ENCODE results near the gene VSIG4. TPM values are rescaled to one million over a fixed set of nuclear protein-coding genes. Genes with fewer than 3 reads are reported as not detected.

Gene VSIG4
- total RNA-seq, 2 experiments from 2014 or later, result 0.23 TPM; not detected in 1

DNA sequence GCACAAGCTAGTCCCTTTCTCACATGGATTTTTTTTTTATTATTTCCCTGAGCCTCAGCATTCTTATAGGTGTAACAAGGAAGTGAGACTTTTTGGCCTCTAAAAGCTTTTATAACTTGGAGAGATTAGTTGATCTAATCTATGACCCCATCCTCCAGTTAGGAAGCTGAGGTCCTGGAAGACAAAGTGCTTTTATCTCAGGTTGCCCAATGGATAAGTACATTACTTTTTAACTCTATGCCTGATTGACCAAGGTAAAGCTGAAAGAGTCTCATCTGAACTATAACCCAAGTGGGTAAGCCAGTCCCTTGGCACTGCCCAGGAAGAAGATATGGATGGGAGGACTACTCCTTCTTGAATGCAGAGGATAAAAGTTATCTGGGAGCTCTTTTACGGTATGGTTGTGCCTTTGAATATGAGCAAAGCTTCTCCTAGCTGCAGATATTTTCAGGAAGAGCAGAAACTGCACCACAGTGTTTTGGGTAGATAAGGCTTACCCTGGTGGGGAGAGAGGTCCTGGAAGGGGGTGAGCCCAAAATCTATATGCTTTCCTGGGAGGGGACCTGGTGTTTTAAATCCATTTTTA lies 40.2 kb downstream of the VSIG4 start:
- Mint-ChIP-seq H3K27me3 (no peaks in the 10 kb centered on the region), H3K27ac (no peak overlapping the region), H3K4me1 (ENCODE audit: low read depth) (peaks cover 46% of the 10 kb centered on the region), H3K4me3 (no peak overlapping the region), H3K36me3 (ENCODE audit: low read depth) (no peaks in the 10 kb centered on the region), H3K9me3 (no peaks in the 10 kb centered on the region)
- POLR2A ChIA-PET, result no interaction called here
- intact Hi-C loops (cut with micrococcal nuclease), result no loop called here
- ATAC-seq (no peak), DNase-seq (no peak)
- CTCF ChIA-PET, result interaction anchor here (1.2 kb wide), 1 partner anchor 14 kb away, joined by 4 read pairs; no protein-coding TSS in a partner anchor
- TF ChIP-seq, protein P1, sequence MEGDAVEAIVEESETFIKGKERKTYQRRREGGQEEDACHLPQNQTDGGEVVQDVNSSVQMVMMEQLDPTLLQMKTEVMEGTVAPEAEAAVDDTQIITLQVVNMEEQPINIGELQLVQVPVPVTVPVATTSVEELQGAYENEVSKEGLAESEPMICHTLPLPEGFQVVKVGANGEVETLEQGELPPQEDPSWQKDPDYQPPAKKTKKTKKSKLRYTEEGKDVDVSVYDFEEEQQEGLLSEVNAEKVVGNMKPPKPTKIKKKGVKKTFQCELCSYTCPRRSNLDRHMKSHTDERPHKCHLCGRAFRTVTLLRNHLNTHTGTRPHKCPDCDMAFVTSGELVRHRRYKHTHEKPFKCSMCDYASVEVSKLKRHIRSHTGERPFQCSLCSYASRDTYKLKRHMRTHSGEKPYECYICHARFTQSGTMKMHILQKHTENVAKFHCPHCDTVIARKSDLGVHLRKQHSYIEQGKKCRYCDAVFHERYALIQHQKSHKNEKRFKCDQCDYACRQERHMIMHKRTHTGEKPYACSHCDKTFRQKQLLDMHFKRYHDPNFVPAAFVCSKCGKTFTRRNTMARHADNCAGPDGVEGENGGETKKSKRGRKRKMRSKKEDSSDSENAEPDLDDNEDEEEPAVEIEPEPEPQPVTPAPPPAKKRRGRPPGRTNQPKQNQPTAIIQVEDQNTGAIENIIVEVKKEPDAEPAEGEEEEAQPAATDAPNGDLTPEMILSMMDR (IDR thresholded peaks at IDR 0.05), result no peak

DNA sequence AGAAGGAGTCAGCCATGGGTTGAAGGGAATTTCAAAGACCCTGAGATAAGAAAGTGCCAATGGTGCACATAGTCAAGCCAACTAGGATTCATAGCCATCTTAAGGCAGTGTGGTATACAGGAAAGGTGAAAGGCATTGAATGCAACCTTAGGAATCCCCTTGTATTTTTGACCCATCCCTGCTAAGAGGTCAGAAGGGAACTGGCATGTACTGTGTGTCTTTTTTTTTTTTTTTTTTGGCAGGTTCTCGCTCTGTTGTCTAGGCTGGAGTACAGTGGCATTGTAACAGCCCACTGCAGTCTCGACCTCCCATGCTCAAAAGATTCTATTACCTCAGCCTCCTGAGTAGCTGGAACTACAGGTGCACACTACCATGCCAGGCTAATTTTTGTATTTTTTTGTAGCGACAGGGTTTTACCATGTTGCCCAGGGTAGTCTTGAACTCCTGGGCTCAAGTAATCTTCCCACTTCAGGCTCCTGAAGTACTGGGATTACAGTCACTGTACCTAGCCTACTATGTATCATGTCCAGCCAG lies 40.8 kb downstream of the VSIG4 start:
- POLR2A ChIA-PET, result no interaction called here
- H3K27ac Mint-ChIP-seq, result no peak overlapping the region
- intact Hi-C loops (cut with micrococcal nuclease), result no loop called here

DNA sequence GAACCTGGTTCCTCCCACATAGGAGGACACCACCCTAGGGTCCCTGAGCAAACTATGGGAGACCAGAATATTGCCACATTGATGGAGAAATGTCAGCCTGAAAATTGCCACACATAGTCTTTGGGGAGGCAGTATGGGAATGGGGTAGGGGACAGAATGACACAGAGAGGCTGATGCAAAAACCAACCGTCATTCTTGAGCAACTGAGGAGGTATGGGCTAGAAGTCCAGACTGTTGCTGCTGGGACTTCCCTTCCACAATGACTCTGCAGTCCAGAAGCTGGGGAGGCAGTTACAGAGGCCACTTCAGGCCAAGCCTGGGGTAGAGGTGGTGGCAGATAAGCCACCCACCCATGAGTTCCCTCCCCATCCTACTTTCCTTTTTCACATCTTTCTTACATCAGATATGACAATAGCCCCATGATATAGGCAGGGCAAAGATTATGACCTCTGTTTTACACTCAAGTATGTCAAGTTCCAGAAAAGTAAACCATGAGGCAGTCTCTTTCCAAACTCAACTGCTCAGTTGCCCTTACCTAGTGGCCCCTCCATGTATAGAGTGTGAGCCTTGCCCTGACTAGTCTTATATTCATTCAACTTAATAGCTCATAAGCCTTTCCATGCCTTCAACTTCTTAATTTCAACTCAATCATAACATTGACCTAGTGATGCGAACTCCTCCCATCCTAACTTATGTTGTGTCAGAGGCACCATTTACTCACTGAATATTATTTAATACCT lies 41.7 kb downstream of the VSIG4 start:
- H3K9me3 Mint-ChIP-seq, result no peaks in the 10 kb centered on the region
- H3K4me3 Mint-ChIP-seq, result no peak overlapping the region
- ChIA-PET CTCF (no interaction called here), POLR2A (no interaction called here)
- H3K4me1 Mint-ChIP-seq (ENCODE audit: low read depth), result peaks cover 51% of the 10 kb centered on the region
- H3K36me3 Mint-ChIP-seq (ENCODE audit: low read depth), result no peaks in the 10 kb centered on the region
- TF ChIP-seq, protein P1 (IDR thresholded peaks at IDR 0.05), result no peak
- intact Hi-C loops (cut with micrococcal nuclease), result no loop called here
- H3K27ac Mint-ChIP-seq, result no peak overlapping the region
- H3K27me3 Mint-ChIP-seq, result no peaks in the 10 kb centered on the region
- DNase-seq (no peak), ATAC-seq (no peak)

More for the DNA sequence above, 40.8 kb downstream of the VSIG4 start:
- Mint-ChIP-seq H3K4me3 (no peak overlapping the region), H3K9me3 (no peaks in the 10 kb centered on the region), H3K4me1 (ENCODE audit: low read depth) (peaks cover 48% of the 10 kb centered on the region), H3K27me3 (no peaks in the 10 kb centered on the region), H3K36me3 (ENCODE audit: low read depth) (no peaks in the 10 kb centered on the region)
- DNase-seq, result no peak
- no peak for ATAC-seq
- CTCF ChIA-PET, result interaction anchor here (1.2 kb wide), 1 partner anchor 13 kb away, joined by 4 read pairs; no protein-coding TSS in a partner anchor
- TF ChIP-seq, protein P1 (IDR thresholded peaks at IDR 0.05), result no peak

DNA sequence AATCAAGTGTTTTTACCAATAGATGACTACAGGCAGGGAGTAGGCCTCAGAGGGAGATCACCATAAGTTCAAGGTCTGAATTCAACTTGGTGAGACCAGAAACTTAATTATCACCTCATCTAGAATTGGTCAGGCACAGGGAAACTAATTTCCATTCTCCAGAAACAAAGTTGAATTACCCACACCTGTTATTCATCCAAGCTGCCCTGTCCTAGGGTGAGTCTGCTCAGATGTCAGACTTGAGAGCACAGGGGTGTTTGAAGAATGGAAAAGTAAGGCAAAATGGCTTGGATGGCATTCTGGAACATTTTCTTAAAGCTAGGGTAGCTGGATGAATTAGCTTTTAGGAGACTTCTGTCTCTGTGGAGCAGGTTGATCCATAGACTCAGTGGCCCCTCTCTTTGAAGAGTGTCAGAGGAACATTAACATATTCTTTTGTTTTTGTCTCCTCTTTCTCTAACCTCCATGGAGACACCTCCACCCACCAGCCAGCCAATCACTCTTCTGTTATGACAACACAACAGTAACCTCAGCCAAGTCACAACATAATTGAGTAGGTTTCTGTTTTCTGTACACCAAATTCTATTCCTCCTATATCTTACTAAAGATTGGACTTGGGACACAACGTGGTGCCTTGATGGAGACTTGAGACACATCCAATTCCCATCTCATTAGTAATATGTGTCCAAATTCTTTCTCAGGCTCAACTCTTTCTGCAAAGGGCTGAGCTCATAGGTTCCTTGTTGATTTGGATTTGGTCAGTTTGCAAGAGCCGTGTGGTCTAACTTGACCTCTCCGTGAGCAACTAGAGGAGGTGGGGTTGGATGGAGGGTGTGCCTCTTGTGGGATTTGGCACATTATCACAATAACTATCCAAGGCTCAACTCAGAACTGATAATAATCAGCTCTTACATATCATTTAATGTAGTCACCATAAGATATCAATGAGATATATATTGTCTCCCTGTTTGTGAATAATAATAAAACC lies 45.1 kb downstream of the VSIG4 start:
- Mint-ChIP-seq H3K36me3 (ENCODE audit: low read depth) (no peaks in the 10 kb centered on the region), H3K9me3 (no peaks in the 10 kb centered on the region), H3K27ac (no peak overlapping the region), H3K4me3 (no peak overlapping the region), H3K4me1 (ENCODE audit: low read depth) (peaks cover 25% of the 10 kb centered on the region), H3K27me3 (no peaks in the 10 kb centered on the region)
- intact Hi-C loops (cut with micrococcal nuclease), result no loop called here
- CTCF ChIA-PET, result interaction anchor here (0.7 kb wide), 1 partner anchor 8 kb away, joined by 3 read pairs; no protein-coding TSS in a partner anchor
- POLR2A ChIA-PET, result interaction anchor here (0.6 kb wide), 1 partner anchor 70 kb away, joined by 3 read pairs; no protein-coding TSS in a partner anchor
- peak; percentile 35 for DNase-seq
- TF ChIP-seq, protein P1 (IDR thresholded peaks at IDR 0.05), result no peak
- ATAC-seq, result peak; percentile 45

Data from activated CD8-positive, alpha-beta T cell treated with anti-CD3 and anti-CD28 coated beads for 36 hours (primary cell).